Stimulated activated CD8-positive, alpha-beta memory T cell treated with anti-CD3 and anti-CD28 coated beads, Interleukin-4, amount 100 ng/mL, for 24 hours (primary cell): Measurements from ENCODE around the gene PDE6G.
A peak's percentile ranks its signal among the peaks of the same experiment; 100 is the strongest.

ENCODE experiments used
- DNase-seq: peaks from one replicate; pipeline ENCODE4 v3.0.0-alpha.2; 2020; ENCODE audit warnings: low read depth

Gene PDE6G

GRCh38 chr17:81656118-81656743 lies at the start of gene PDE6G:
Gene PDE6G (minus strand): TSS chr17:81656542. CDS start chr17:81653305, 3,237 bp downstream.
- no peak for DNase-seq

- no peak for DNase-seq
These were observed 49.3 kb upstream of the PDE6G start for GRCh38 chr17:81705518-81706231.

GRCh38 chr17:81703747-81704654 lies 47.7 kb upstream of the PDE6G start:
- no peak for DNase-seq

GRCh38 chr17:81702934-81703746 lies 46.8 kb upstream of the PDE6G start, which contains the start of gene MRPL12:
Gene MRPL12 (plus strand): TSS chr17:81703367. CDS start chr17:81703502, 135 bp downstream.
- peak; percentile 90 for DNase-seq

- DNase-seq = no peak
These were observed 45.1 kb upstream of the PDE6G start for GRCh38 chr17:81701288-81702071.

GRCh38 chr17:81700353-81701287 lies 44.3 kb upstream of the PDE6G start:
- DNase-seq = no peak

- DNase-seq = no peak
These were observed 41.1 kb upstream of the PDE6G start for GRCh38 chr17:81697261-81698044.

GRCh38 chr17:81696218-81696941 lies 40.0 kb upstream of the PDE6G start:
- DNase-seq = no peak

GRCh38 chr17:81695801-81696200 lies 39.5 kb upstream of the PDE6G start:
- no peak for DNase-seq

GRCh38 chr17:81695211-81695610 lies 38.9 kb upstream of the PDE6G start:
- DNase-seq = no peak

GRCh38 chr17:81694810-81695209 lies 38.5 kb upstream of the PDE6G start:
- no peak for DNase-seq

GRCh38 chr17:81693509-81694210 lies 37.3 kb upstream of the PDE6G start:
- no peak for DNase-seq

- DNase-seq = no peak
These were observed 35.3 kb upstream of the PDE6G start for GRCh38 chr17:81691608-81692007.

- DNase-seq = no peak
These were observed 34.9 kb upstream of the PDE6G start for GRCh38 chr17:81691196-81691595.

- no peak for DNase-seq
These were observed 34.2 kb upstream of the PDE6G start for GRCh38 chr17:81690549-81690948.

- no peak for DNase-seq
These were observed 33.7 kb upstream of the PDE6G start for GRCh38 chr17:81690066-81690465.

GRCh38 chr17:81688616-81689015 lies 32.3 kb upstream of the PDE6G start:
- no peak for DNase-seq
